Neural cell (in vitro differentiated cells): ENCODE data around the gene EPAS1. TPM values are rescaled to one million over a fixed set of nuclear protein-coding genes. Genes with fewer than 3 reads are reported as not detected.

Source experiments
- H2AFZ ChIP-seq: fragments of 200-600, 300-800 bp; sonication (generic), shearing (Covaris generic); 2 replicates; pipeline ENCODE4 v1.6.0; 2014; ENCODE audit warnings: low read depth, mild to moderate bottlenecking, antibody characterized with exemption, low read length, moderate library complexity
- H3F3A ChIP-seq: fragments of 200-600 bp; shearing (Covaris generic); 2 replicates; pipeline ENCODE4 v1.6.1; 2016; ENCODE audit warnings: mild to moderate bottlenecking, moderate library complexity, mixed read lengths, antibody characterized with exemption, low read length; ENCODE audit not compliant: insufficient read depth, poor library complexity, severe bottlenecking
- H3K27ac ChIP-seq: fragments of 200-600, 300-800 bp; sonication (generic), shearing (Covaris generic); 2 replicates; pipeline ENCODE4 v1.5.1; 2014; ENCODE audit warnings: mild to moderate bottlenecking, low read length, moderate library complexity
- H3K27me3 ChIP-seq: fragments of 300-800, 200-600 bp; sonication (generic), shearing (Covaris generic); 2 replicates; pipeline ENCODE4 v1.6.0; 2014; ENCODE audit warnings: mild to moderate bottlenecking, low read depth, low read length, moderate library complexity; ENCODE audit not compliant: insufficient read depth
- H3K36me3 ChIP-seq: fragments of 300-800, 200-600 bp; sonication (generic), shearing (Covaris generic); 2 replicates; pipeline ENCODE4 v1.5.1; 2014; ENCODE audit warnings: mild to moderate bottlenecking, antibody characterized with exemption, low read length, moderate library complexity; ENCODE audit not compliant: insufficient read depth
- H3K4me2 ChIP-seq: fragments of 300-800, 200-600 bp; sonication (generic), shearing (Covaris generic); 2 replicates; pipeline ENCODE4 v1.6.0; 2014; ENCODE audit warnings: mild to moderate bottlenecking, low read length
- H3K4me3 ChIP-seq: fragments of 300-800, 200-600 bp; sonication (generic), shearing (Covaris generic); 2 replicates; pipeline ENCODE4 v1.5.1; 2014; ENCODE audit warnings: mild to moderate bottlenecking, low read length, moderate library complexity
- H3K79me2 ChIP-seq: fragments of 200-600 bp; shearing (Covaris generic); replicated peaks from 2 replicates; pipeline ENCODE4 v1.6.0; 2014; ENCODE audit warnings: mild to moderate bottlenecking, low read length, moderate library complexity; ENCODE audit not compliant: insufficient read depth
- H3K9ac ChIP-seq: fragments of 300-800, 200-600 bp; sonication (generic), shearing (Covaris generic); 2 replicates; pipeline ENCODE4 v1.6.1; 2016; ENCODE audit warnings: mild to moderate bottlenecking, low read length, mixed read lengths
- H3K9me2 ChIP-seq: fragments of 200-600 bp; shearing (Covaris generic); 2 replicates; pipeline ENCODE4 v1.6.1; 2016; ENCODE audit warnings: mild to moderate bottlenecking, low read length, mixed read lengths; ENCODE audit not compliant: insufficient read depth
- H3K9me3 ChIP-seq: fragments of 200-600, 300-800 bp; sonication (generic), shearing (Covaris generic); 2 replicates; pipeline ENCODE4 v1.6.1; 2016; ENCODE audit warnings: mild to moderate bottlenecking, mixed run types, low read length, moderate library complexity, mixed read lengths
- H4K20me1 ChIP-seq: fragments of 200-600 bp; shearing (Covaris generic); 2 replicates; pipeline ENCODE4 v1.6.1; 2016; ENCODE audit warnings: mild to moderate bottlenecking, mixed run types; ENCODE audit not compliant: insufficient read depth
- CTCF ChIP-seq: fragments of 450-650 bp; IDR thresholded peaks from 2 replicates; pipeline ENCODE4 v1.5.1; 2014; ENCODE audit warnings: antibody characterized with exemption, mild to moderate bottlenecking, moderate library complexity; ENCODE audit not compliant: poor library complexity, severe bottlenecking
- EP300 ChIP-seq: fragments of 450-650 bp; conservative IDR thresholded peaks from 2 replicates; pipeline ENCODE4 v1.6.1; 2014; ENCODE audit warnings: antibody characterized with exemption, mild to moderate bottlenecking, moderate library complexity; ENCODE audit not compliant: poor library complexity, severe bottlenecking
- EZH2 ChIP-seq: fragments of 200-600, 300-800 bp; shearing (Covaris generic), sonication (generic); IDR thresholded peaks from 2 replicates; pipeline ENCODE4 v1.6.1; 2014; ENCODE audit warnings: antibody characterized with exemption, low read length, borderline replicate concordance, mild to moderate bottlenecking; ENCODE audit not compliant: insufficient read depth, poor library complexity, severe bottlenecking
- MXI1 ChIP-seq: fragments of 450-650 bp; conservative IDR thresholded peaks from 2 replicates; pipeline ENCODE4 v1.6.1; 2014; ENCODE audit warnings: antibody characterized with exemption, mild to moderate bottlenecking; ENCODE audit not compliant: poor library complexity, severe bottlenecking
- POLR2AphosphoS5 ChIP-seq: IDR thresholded peaks from 2 replicates; pipeline ENCODE4 v1.6.1; 2012
- RAD21 ChIP-seq: fragments of 450-650 bp; conservative IDR thresholded peaks from 2 replicates; pipeline ENCODE4 v1.6.1; 2014; ENCODE audit warnings: antibody characterized with exemption, mild to moderate bottlenecking, moderate library complexity
- REST ChIP-seq: IDR thresholded peaks from 2 replicates; pipeline ENCODE4 v1.6.1; 2012; ENCODE audit warnings: borderline replicate concordance
- SMC3 ChIP-seq: fragments of 450-650 bp; conservative IDR thresholded peaks from 2 replicates; pipeline ENCODE4 v1.6.1; 2014; ENCODE audit warnings: antibody characterized with exemption, mild to moderate bottlenecking, moderate library complexity; ENCODE audit not compliant: poor library complexity
- TAF1 ChIP-seq: IDR thresholded peaks from 2 replicates; pipeline ENCODE4 v1.6.1; 2012; ENCODE audit warnings: low read depth
- polyA plus RNA-seq: library from polyadenylated mRNA; depleted of rRNA; stranded (reverse); fragments of >200 nt; gene quantifications from 2 replicates; pipeline ENCODE4 v1.2.3, GENCODE V29; 2014

EPAS1 gene
- polyA plus RNA-seq, 1 donor from 2014 or later: not detected

GRCh38 chr2:46356991-46357390 is 59.8 kb downstream of the EPAS1 start:
- TF ChIP-seq REST (no peak), EP300 (no peak), CTCF (no peak), EZH2 (no peak), TAF1 (no peak), SMC3 (no peak), POLR2AphosphoS5 (no peak)

GRCh38 chr2:46358713-46359112 is 61.5 kb downstream of the EPAS1 start:
- Histone ChIP-seq H4K20me1 (no peaks in the 10 kb centered on the region), H2AFZ (no peak overlapping the region), H3F3A (no peaks in the 10 kb centered on the region), H3K79me2 (no peaks in the 10 kb centered on the region), H3K9me2 (no peaks in the 10 kb centered on the region), H3K27me3 (no peaks in the 10 kb centered on the region), H3K27ac (no peak overlapping the region), H3K36me3 (no peaks in the 10 kb centered on the region), H3K4me3 (no peak overlapping the region), H3K9me3 (no peaks in the 10 kb centered on the region), H3K9ac (no peak overlapping the region), H3K4me2 (no peak overlapping the region)
- TF ChIP-seq CTCF (no peak), TAF1 (no peak), EP300 (no peak), SMC3 (no peak), POLR2AphosphoS5 (no peak), RAD21 (no peak), EZH2 (no peak), REST (no peak), MXI1 (no peak)

More at GRCh38 chr2:46356991-46357390, 59.8 kb downstream of the EPAS1 start:
- no peak overlapping the region for H3K9ac ChIP-seq
- no peaks in the 10 kb centered on the region for H3F3A ChIP-seq
- no peaks in the 10 kb centered on the region for H3K79me2 ChIP-seq
- no peaks in the 10 kb centered on the region for H3K9me3 ChIP-seq
- H3K4me3 ChIP-seq: no peak overlapping the region
- no peaks in the 10 kb centered on the region for H3K36me3 ChIP-seq
- no peak overlapping the region for H2AFZ ChIP-seq
- no peaks in the 10 kb centered on the region for H3K9me2 ChIP-seq
- H4K20me1 ChIP-seq: no peaks in the 10 kb centered on the region
- H3K4me2 ChIP-seq: no peak overlapping the region
- H3K27me3 ChIP-seq: no peaks in the 10 kb centered on the region
- no peak overlapping the region for H3K27ac ChIP-seq
